Activated CD4-positive, CD25-positive, alpha-beta regulatory T cell treated with anti-CD3 and anti-CD28 coated beads, Interleukin-2, amount 50 U/mL, for 16 hours (primary cell): ENCODE measurements around the gene EML4.
"Not testable (repeated sequence)": the region's sequence is repeated elsewhere in the genome, so short reads cannot be mapped to it uniquely, and the experiment has no call there.

Source experiments
- DNase-seq: peaks from one replicate; pipeline ENCODE4 v3.0.0-alpha.2; 2020; ENCODE audit warnings: low read depth, low spot score

EML4 gene

GRCh38 chr2:42172566-42172965, 3.4 kb downstream of the EML4 start:
- no peak for DNase-seq

GRCh38 chr2:42173467-42173866, 4.3 kb downstream of the EML4 start:
- not testable (repeated sequence) for DNase-seq

- DNase-seq = no peak
Observed at GRCh38 chr2:42176992-42177738, 8.0 kb downstream of the EML4 start.

- DNase-seq = no peak
Observed at GRCh38 chr2:42178335-42178734, 9.2 kb downstream of the EML4 start.

GRCh38 chr2:42180300-42180699, 11.1 kb downstream of the EML4 start:
- no peak for DNase-seq

GRCh38 chr2:42182654-42183308, 13.6 kb downstream of the EML4 start:
- no peak for DNase-seq

- DNase-seq = no peak
Observed at GRCh38 chr2:42183775-42184174, 14.6 kb downstream of the EML4 start.

- no peak for DNase-seq
Observed at GRCh38 chr2:42184346-42184745, 15.2 kb downstream of the EML4 start.

GRCh38 chr2:42185220-42185921, 16.2 kb downstream of the EML4 start:
- DNase-seq = no peak

- DNase-seq = no peak
Observed at GRCh38 chr2:42186366-42186765, 17.2 kb downstream of the EML4 start.

GRCh38 chr2:42186945-42187632, 17.9 kb downstream of the EML4 start:
- no peak for DNase-seq

- no peak for DNase-seq
Observed at GRCh38 chr2:42187886-42188285, 18.7 kb downstream of the EML4 start.

- DNase-seq = no peak
Observed at GRCh38 chr2:42189235-42189566, 20.0 kb downstream of the EML4 start.

- no peak for DNase-seq
Observed at GRCh38 chr2:42190191-42190590, 21.0 kb downstream of the EML4 start.

- DNase-seq = no peak
Observed at GRCh38 chr2:42191285-42192009, 22.3 kb downstream of the EML4 start.

- no peak for DNase-seq
Observed at GRCh38 chr2:42192010-42192373, 22.8 kb downstream of the EML4 start.

GRCh38 chr2:42192652-42193566, 23.8 kb downstream of the EML4 start:
- no peak for DNase-seq

- no peak for DNase-seq
Observed at GRCh38 chr2:42193722-42194187, 24.6 kb downstream of the EML4 start.

GRCh38 chr2:42194428-42194827, 25.3 kb downstream of the EML4 start:
- DNase-seq = no peak

- no peak for DNase-seq
Observed at GRCh38 chr2:42195559-42195958, 26.4 kb downstream of the EML4 start.

- no peak for DNase-seq
Observed at GRCh38 chr2:42196070-42196402, 26.9 kb downstream of the EML4 start.
